ENCODE measurements around the gene POM121L12. TPM values are rescaled to one million over a fixed set of nuclear protein-coding genes. Genes with fewer than 3 reads are reported as not detected.

The POM121L12 gene
- total and polyA plus RNA-seq, 2 donors (not counting 1 experiment from before 2014, with no cell fraction given): not detected

GRCh38 chr7:53001221-53001620 lies 34.2 kb upstream of the POM121L12 start:
- ATAC-seq (ENCODE audit: low read depth) (no peak), DNase-seq (no peak)
- Histone ChIP-seq H3K27ac (ENCODE audit: low read length in 2 of 2) (no peak overlapping the region), H3K4me2 (replicated peaks; ENCODE audit: low read depth, low read length, poor library complexity, severe bottlenecking) (no peak overlapping the region), H3K9me3 (ENCODE audit: control extremely low read depth in 1 of 3, control insufficient read depth in 2 of 3, insufficient read depth in 1 of 3, low read length in 2 of 3) (peaks cover 0 to 25% (median 0%) of the 10 kb centered on the region in 3 donors), H4K20me1 (ENCODE audit: control insufficient read depth, insufficient read depth, low read length, poor library complexity, severe bottlenecking) (no peaks in the 10 kb centered on the region), H2AFZ (ENCODE audit: insufficient read depth, low read depth, low read length, poor library complexity, severe bottlenecking) (no peak overlapping the region), H3K4me1 (ENCODE audit: control insufficient read depth in 2 of 2, insufficient read depth in 2 of 2, low read length in 2 of 2) (no peaks in the 10 kb centered on the region), H3K9ac (ENCODE audit: low read length) (no peak overlapping the region), H3K4me3 (ENCODE audit: control extremely low read depth in 1 of 5, extremely low read depth in 1 of 5, insufficient read depth in 1 of 5, low read depth in 2 of 5, low read length in 4 of 5) (no peak overlapping the region), H3K79me2 (ENCODE audit: control insufficient read depth, insufficient read depth, low read length) (no peaks in the 10 kb centered on the region), H3K27me3 (replicated peaks in 1 of 4; ENCODE audit: control extremely low read depth in 1 of 4, control insufficient read depth in 3 of 4, insufficient read depth in 4 of 4, low read length in 3 of 4) (no peaks in the 10 kb centered on the region), H3K36me3 (replicated peaks in 1 of 2; ENCODE audit: control extremely low read depth in 1 of 2, control insufficient read depth in 1 of 2, extremely low read depth in 1 of 2, insufficient read depth in 2 of 2, low read length in 1 of 2) (no peaks in the 10 kb centered on the region)
- H3K27ac Mint-ChIP-seq: no peak overlapping the region
- POLR2A ChIA-PET: no interaction called here
- no peak overlapping the region for H3K4me3 Mint-ChIP-seq
- H3K4me1 Mint-ChIP-seq: no peaks in the 10 kb centered on the region
- H3K27me3 Mint-ChIP-seq: no peaks in the 10 kb centered on the region
- CTCF ChIA-PET: no interaction called here
- TF ChIP-seq CTCF (IDR thresholded peaks at IDR 0.05) (no peak), EZH2 (IDR thresholded peaks at IDR 0.05; ENCODE audit: borderline replicate concordance, insufficient read depth, low read depth, low read length, poor library complexity, severe bottlenecking) (no peak)
- WGBS (ENCODE audit: insufficient coverage): no CpG with 5 or more reads among the region's 3 CpGs
- intact Hi-C loops (cut with micrococcal nuclease): no loop called here
- H3K9me3 Mint-ChIP-seq (ENCODE audit: insufficient read depth): peaks cover 4% of the 10 kb centered on the region

GRCh38 chr7:53002389-53002788 lies 33.0 kb upstream of the POM121L12 start:
- no peaks in the 10 kb centered on the region for H3K36me3 ChIP-seq (replicated peaks in 1 of 2; ENCODE audit: control extremely low read depth in 1 of 2, control insufficient read depth in 1 of 2, extremely low read depth in 1 of 2, insufficient read depth in 2 of 2, low read length in 1 of 2)
- no peak overlapping the region for H3K27ac ChIP-seq (ENCODE audit: low read length in 2 of 2)
- Mint-ChIP-seq H3K27ac (no peak overlapping the region), H3K4me1 (no peaks in the 10 kb centered on the region), H3K27me3 (no peaks in the 10 kb centered on the region), H3K4me3 (no peak overlapping the region), H3K9me3 (ENCODE audit: insufficient read depth) (peaks cover 11% of the 10 kb centered on the region)
- POLR2A ChIA-PET: no interaction called here
- DNase-seq: no peak
- H3K4me1 ChIP-seq (ENCODE audit: control insufficient read depth in 2 of 2, insufficient read depth in 2 of 2, low read length in 2 of 2): no peaks in the 10 kb centered on the region
- H3K9ac ChIP-seq (ENCODE audit: low read length): no peak overlapping the region
- H3K79me2 ChIP-seq (ENCODE audit: control insufficient read depth, insufficient read depth, low read length): no peaks in the 10 kb centered on the region
- no peaks in the 10 kb centered on the region for H3K27me3 ChIP-seq (replicated peaks in 1 of 4; ENCODE audit: control extremely low read depth in 1 of 4, control insufficient read depth in 3 of 4, insufficient read depth in 4 of 4, low read length in 3 of 4)
- H3K4me3 ChIP-seq (ENCODE audit: control extremely low read depth in 1 of 5, extremely low read depth in 1 of 5, insufficient read depth in 1 of 5, low read depth in 2 of 5, low read length in 4 of 5): no peak overlapping the region
- CTCF ChIA-PET: no interaction called here
- no peak overlapping the region for H3K4me2 ChIP-seq (replicated peaks; ENCODE audit: low read depth, low read length, poor library complexity, severe bottlenecking)
- peaks cover 0 to 29% (median 0%) of the 10 kb centered on the region in 3 donors for H3K9me3 ChIP-seq (ENCODE audit: control extremely low read depth in 1 of 3, control insufficient read depth in 2 of 3, insufficient read depth in 1 of 3, low read length in 2 of 3)
- no peak overlapping the region for H2AFZ ChIP-seq (ENCODE audit: insufficient read depth, low read depth, low read length, poor library complexity, severe bottlenecking)
- TF ChIP-seq CTCF (IDR thresholded peaks at IDR 0.05): no peak
- no peak for TF ChIP-seq EZH2 (IDR thresholded peaks at IDR 0.05; ENCODE audit: borderline replicate concordance, insufficient read depth, low read depth, low read length, poor library complexity, severe bottlenecking)
- no peak for ATAC-seq (ENCODE audit: low read depth)
- intact Hi-C loops (cut with micrococcal nuclease): no loop called here
- 83% methylated on average over 7 of the region's 7 CpGs for WGBS (ENCODE audit: insufficient coverage)
- H4K20me1 ChIP-seq (ENCODE audit: control insufficient read depth, insufficient read depth, low read length, poor library complexity, severe bottlenecking): no peaks in the 10 kb centered on the region

Data from B cell (primary cell).